ENCODE results near the gene PKDREJ.

DNA sequence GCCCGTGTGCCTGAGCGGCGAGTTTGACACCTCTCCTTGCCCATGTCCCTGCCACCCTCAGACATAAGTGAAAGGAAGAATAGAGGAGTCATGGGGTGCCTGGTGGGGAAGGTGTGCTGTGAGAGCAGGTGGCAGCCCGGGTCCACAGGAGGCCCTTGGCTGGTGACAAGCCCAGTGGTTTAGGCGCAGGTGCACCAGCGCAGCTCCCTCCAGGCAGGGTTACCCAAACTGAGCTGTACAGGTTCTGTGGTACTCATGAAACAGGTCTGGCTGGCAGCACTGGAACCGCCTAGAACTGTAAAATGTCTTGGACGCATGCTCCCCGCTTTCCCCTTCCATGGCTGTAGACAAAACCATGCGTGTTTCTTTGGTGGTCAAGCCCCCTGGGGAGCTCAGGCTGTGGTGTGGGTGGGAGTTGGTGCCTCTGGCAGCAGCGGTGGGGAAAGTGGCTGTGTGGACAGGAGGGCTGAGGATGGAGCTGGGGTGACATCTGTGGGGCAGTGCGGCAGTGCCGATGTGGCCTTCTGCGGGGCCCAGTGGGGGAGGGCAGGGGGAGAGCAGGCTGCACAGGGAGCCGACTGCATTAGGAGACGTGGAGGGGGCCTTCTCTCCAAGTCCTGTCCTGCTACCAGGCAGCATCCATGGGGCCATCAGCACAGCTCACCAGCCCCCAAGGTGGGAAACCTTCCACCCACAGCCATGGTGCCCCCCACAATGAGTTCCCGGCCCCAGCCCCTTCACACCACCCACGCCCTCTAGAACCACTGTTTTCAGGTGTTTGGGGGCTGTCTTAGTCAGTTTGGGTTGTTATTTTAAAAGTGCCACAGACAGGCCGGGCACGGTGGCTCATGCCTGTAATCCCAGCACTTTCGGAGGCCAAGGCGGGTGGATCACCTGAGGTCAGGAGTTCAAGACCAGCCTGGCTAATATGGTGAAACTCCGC lies 28.0 kb upstream of the PKDREJ start:
- TF ChIP-seq CTCF (optimal IDR thresholded peaks at IDR 0.05 in 1 of 3, IDR thresholded peaks at IDR 0.05 in 1 of 3, conservative IDR thresholded peaks at IDR 0.05 in 1 of 3; ENCODE audit: extremely low read depth in 1 of 3, insufficient read depth in 2 of 3, low read length in 3 of 3) (no peak), EZH2 (IDR thresholded peaks at IDR 0.05; ENCODE audit: low read length) (no peak)

Data from keratinocyte (primary cell).